ENCODE measurements around the gene CRYZL1. TPM values are rescaled to one million over a fixed set of nuclear protein-coding genes. Genes with fewer than 3 reads are reported as not detected.
A peak's percentile ranks its signal among the peaks of the same experiment; 100 is the strongest.
"Not testable (repeated sequence)": the region's sequence is repeated elsewhere in the genome, so short reads cannot be mapped to it uniquely, and the experiment has no call there.

Gene CRYZL1
- total RNA-seq, 4 donors from 2014 or later, result 27.9 to 53.5 (median 33.9) TPM

DNA sequence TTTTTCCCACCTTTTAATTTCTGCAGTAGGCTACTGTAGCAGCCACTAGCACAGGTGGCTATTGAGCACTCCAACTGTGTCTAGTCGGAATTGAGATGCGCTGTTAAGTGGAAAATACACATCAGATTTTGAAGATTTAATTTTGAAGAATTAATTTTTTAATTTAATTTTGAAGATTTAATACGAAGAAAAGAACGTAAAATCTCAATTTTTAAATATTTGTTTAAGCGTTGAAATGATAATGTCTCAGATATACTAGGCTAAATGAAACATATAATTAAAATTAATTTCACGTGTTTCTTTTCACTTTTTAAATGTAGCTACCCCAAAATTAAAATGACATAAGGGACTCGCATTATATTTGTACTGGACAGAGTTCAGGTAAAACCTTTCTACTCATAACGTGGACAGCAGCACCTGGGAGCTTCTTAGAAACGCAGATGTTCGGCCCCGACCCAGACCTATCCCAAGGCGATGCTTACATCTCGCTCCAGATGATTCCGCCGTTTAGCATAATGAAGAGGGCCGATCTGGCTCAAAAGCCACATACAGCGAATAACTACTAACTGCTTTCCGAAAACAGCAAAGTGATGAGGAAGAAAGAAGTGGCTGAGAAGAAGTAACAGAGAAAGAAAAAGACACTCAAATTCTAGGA is 717 bp downstream of the CRYZL1 start:
- Histone ChIP-seq H3K9me3 (no peaks in the 10 kb centered on the region), H3K27me3 (no peaks in the 10 kb centered on the region), H3K27ac (peak overlapping the region; percentile 84 to 95 (median 94)), H3K4me3 (replicated peaks in 1 of 3) (peak overlapping the region; percentile 22 to 95 (median 81)), H3K4me1 (peaks cover 17 to 21% of the 10 kb centered on the region in 2 donors), H3K36me3 (no peaks in the 10 kb centered on the region)
- 23 to 24% methylated on average over 18 of the region's 18 CpGs for WGBS, 2 donors
- intact Hi-C loops (cut with DNase I), result no loop called here
- TF ChIP-seq POLR2A (IDR thresholded peaks at IDR 0.05), result no peak
- TF ChIP-seq, protein P1, sequence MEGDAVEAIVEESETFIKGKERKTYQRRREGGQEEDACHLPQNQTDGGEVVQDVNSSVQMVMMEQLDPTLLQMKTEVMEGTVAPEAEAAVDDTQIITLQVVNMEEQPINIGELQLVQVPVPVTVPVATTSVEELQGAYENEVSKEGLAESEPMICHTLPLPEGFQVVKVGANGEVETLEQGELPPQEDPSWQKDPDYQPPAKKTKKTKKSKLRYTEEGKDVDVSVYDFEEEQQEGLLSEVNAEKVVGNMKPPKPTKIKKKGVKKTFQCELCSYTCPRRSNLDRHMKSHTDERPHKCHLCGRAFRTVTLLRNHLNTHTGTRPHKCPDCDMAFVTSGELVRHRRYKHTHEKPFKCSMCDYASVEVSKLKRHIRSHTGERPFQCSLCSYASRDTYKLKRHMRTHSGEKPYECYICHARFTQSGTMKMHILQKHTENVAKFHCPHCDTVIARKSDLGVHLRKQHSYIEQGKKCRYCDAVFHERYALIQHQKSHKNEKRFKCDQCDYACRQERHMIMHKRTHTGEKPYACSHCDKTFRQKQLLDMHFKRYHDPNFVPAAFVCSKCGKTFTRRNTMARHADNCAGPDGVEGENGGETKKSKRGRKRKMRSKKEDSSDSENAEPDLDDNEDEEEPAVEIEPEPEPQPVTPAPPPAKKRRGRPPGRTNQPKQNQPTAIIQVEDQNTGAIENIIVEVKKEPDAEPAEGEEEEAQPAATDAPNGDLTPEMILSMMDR (IDR thresholded peaks at IDR 0.05), result no peak
- DNase-seq, result peak in 1 of 2 donors; percentile 23

DNA sequence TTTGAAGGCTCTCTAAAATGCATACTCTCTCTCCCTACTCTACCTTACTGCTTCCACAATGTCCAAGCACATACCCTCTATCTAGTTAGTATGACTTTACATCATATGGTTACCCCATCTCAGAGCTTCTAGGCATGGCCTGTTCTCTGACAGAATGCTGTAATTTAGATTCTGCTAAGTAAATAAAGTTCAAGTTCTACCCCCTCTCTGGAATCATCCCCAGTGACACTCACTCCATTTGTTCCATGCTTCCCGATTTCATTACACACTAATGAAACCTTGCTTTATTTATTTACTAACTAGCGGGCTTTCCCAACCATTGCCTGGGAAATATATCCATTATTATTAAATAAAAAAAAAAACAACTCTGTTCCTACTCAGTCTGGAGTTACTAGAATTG is 7.3 kb downstream of the CRYZL1 start:
- no peak for DNase-seq

DNA sequence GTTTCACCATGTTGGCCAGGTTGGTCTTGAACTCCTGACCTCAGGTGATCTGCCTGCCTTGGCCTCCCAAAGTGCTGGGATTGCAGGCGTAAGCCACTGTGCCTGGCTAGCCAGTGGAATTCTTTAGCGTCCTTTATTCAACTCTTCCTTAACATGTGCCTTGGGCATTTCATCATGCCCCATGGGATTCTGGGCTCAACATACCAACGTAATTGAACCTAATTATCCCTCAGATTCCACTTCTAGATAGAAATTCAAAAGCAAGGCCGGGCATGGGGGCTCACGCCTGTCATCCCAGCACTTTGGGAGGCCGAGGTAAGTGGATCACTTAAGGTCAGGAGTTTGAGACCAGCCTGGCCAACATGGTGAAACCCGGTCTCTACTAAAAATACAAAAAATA is 15.4 kb downstream of the CRYZL1 start:
- H3K36me3 ChIP-seq, result peaks cover 7 to 16% of the 10 kb centered on the region in 2 donors
- DNase-seq; H3K27me3 ChIP-seq; H3K27ac ChIP-seq; H3K4me1 ChIP-seq; intact Hi-C loops (cut with DNase I); H3K9me3 ChIP-seq; H3K4me3 ChIP-seq (replicated peaks in 1 of 3): not testable (repeated sequence)
- 90 to 93% methylated on average over 7 of the region's 7 CpGs for WGBS, 2 donors

More for the DNA sequence above, 7.3 kb downstream of the CRYZL1 start:
- Histone ChIP-seq H3K27me3 (no peaks in the 10 kb centered on the region), H3K9me3 (no peaks in the 10 kb centered on the region), H3K27ac (no peak overlapping the region), H3K36me3 (peaks cover 0 to 7% of the 10 kb centered on the region in 2 donors), H3K4me3 (replicated peaks in 1 of 3) (no peak overlapping the region), H3K4me1 (no peaks in the 10 kb centered on the region)
- intact Hi-C loops (cut with DNase I), result no loop called here
- TF ChIP-seq, protein P1 (IDR thresholded peaks at IDR 0.05), result no peak
- TF ChIP-seq POLR2A (IDR thresholded peaks at IDR 0.05), result no peak
- 97 to 99% methylated on average over 2 of the region's 2 CpGs for WGBS, 2 donors

DNA sequence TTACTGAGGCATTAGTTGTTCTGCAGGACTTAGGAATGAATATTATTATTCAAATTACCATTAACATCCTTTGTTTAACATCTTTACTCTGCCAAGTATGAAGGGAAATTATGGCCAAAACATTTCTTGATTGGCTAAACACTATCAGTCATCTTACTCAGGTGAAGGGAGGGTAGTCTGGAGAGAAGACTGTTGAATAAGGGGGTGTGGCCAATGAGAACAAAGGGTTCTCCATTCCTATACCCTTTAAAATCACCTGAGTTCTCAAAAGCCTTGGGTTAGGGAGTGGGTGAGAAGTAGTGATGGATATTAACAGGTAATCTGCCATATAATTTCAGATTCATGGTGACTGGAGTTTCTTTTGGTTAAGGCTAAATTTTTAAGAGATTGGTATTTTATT is 19.3 kb downstream of the CRYZL1 start:
- TF ChIP-seq, protein P1 (IDR thresholded peaks at IDR 0.05), result no peak
- no peak for TF ChIP-seq POLR2A (IDR thresholded peaks at IDR 0.05)
- Histone ChIP-seq H3K9me3 (no peaks in the 10 kb centered on the region), H3K27me3 (no peaks in the 10 kb centered on the region), H3K4me3 (replicated peaks in 1 of 3) (no peak overlapping the region), H3K36me3 (peaks cover 4 to 18% of the 10 kb centered on the region in 2 donors), H3K27ac (no peak overlapping the region), H3K4me1 (no peaks in the 10 kb centered on the region)
- no peak for DNase-seq
- intact Hi-C loops (cut with DNase I), result no loop called here

DNA sequence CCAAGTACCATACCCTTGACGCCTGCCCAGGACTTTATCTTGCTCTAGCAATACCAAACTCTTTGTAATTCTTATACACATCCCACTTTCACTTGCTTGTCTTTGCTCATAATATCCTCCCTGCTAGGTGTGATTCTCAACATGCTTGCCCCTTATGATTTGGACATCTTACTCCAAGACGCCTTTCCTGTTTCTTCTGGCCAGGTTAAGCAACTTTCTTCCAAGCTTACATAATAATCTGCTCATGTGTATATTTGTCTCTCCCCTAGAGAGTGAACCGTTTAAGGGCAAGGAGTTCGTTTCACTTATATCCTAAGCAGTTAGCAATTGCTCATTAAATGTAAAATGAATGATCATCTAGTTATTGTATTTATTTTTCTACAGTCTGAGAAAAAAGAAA is 21.8 kb downstream of the CRYZL1 start:
- intact Hi-C loops (cut with DNase I), result no loop called here
- no peak for DNase-seq
- Histone ChIP-seq H3K27me3 (no peaks in the 10 kb centered on the region), H3K4me1 (no peaks in the 10 kb centered on the region), H3K4me3 (replicated peaks in 1 of 3) (no peak overlapping the region), H3K27ac (no peak overlapping the region), H3K36me3 (peaks cover 10 to 20% of the 10 kb centered on the region in 2 donors), H3K9me3 (no peaks in the 10 kb centered on the region)
- WGBS, 2 donors, result 94 to 96% methylated on average over 4 of the region's 4 CpGs
- TF ChIP-seq, protein P1 (IDR thresholded peaks at IDR 0.05), result no peak
- TF ChIP-seq POLR2A (IDR thresholded peaks at IDR 0.05), result no peak
